Smooth muscle cell (in vitro differentiated cells): ENCODE results near the gene MGRN1. TPM values are rescaled to one million over a fixed set of nuclear protein-coding genes. Genes with fewer than 3 reads are reported as not detected.
"Not testable (repeated sequence)": the region's sequence is repeated elsewhere in the genome, so short reads cannot be mapped to it uniquely, and the experiment has no call there.

Experiments used
- DNase-seq: peaks from one replicate; lab custom pipeline; 2025; ENCODE audit not compliant: unreplicated experiment; lab: John Stamatoyannopoulos, UW
- H2AFZ ChIP-seq: fragments of 200-600 bp; sonication (generic); 2 replicates; pipeline ENCODE4 v1.6.0; 2016; ENCODE audit warnings: antibody characterized with exemption, low read depth, mild to moderate bottlenecking
- H3F3A ChIP-seq: fragments of 200-600 bp; sonication (generic); 2 replicates; pipeline ENCODE4 v1.6.0; 2017; ENCODE audit warnings: antibody characterized with exemption, low read depth
- H3K27ac ChIP-seq: fragments of 200-600 bp; sonication (generic); 2 replicates; pipeline ENCODE4 v1.5.1; 2016; ENCODE audit warnings: low read depth, mild to moderate bottlenecking
- H3K27me3 ChIP-seq: fragments of 200-600 bp; sonication (generic); 2 replicates; pipeline ENCODE4 v1.6.1; 2016; ENCODE audit warnings: low read depth, mild to moderate bottlenecking
- H3K36me3 ChIP-seq: fragments of 200-600 bp; sonication (generic); 2 replicates; pipeline ENCODE4 v1.5.1; 2016; ENCODE audit warnings: low read depth
- H3K4me1 ChIP-seq: fragments of 200-600 bp; sonication (generic); 2 replicates; pipeline ENCODE4 v1.5.1; 2016; ENCODE audit warnings: low read depth
- H3K4me2 ChIP-seq: fragments of 200-600 bp; sonication (generic); 2 replicates; pipeline ENCODE4 v1.6.0; 2016; ENCODE audit warnings: mild to moderate bottlenecking
- H3K4me3 ChIP-seq: fragments of 200-600 bp; sonication (generic); 2 replicates; pipeline ENCODE4 v1.5.1; 2016; ENCODE audit warnings: mild to moderate bottlenecking
- H3K79me2 ChIP-seq: fragments of 200-600 bp; sonication (generic); 2 replicates; pipeline ENCODE4 v1.6.0; 2016; ENCODE audit warnings: low read depth, mild to moderate bottlenecking
- H3K9ac ChIP-seq: fragments of 200-600 bp; sonication (generic); 2 replicates; pipeline ENCODE4 v1.6.0; 2016; ENCODE audit warnings: low read depth
- H3K9me3 ChIP-seq: fragments of 200-600 bp; sonication (generic); replicated peaks from 2 replicates; pipeline ENCODE4 v1.5.1; 2016; ENCODE audit warnings: low read depth
- H4K20me1 ChIP-seq: fragments of 200-600 bp; sonication (generic); 2 replicates; pipeline ENCODE4 v1.6.0; 2016; ENCODE audit warnings: low read depth
- CTCF ChIP-seq: fragments of 200-600 bp; sonication (generic); IDR thresholded peaks from 2 replicates; pipeline ENCODE4 v1.5.1; 2017; ENCODE audit warnings: borderline replicate concordance, mild to moderate bottlenecking, antibody characterized with exemption; ENCODE audit not compliant: insufficient read depth, poor library complexity, severe bottlenecking
- WGBS: methylation state at CpG from one replicate; pipeline ENCODE4 v1.1.7; 2016; ENCODE audit warnings: low lambda C conversion rate; 5-methylcytosine and 5-hydroxymethylcytosine counted together
- microRNA-seq: library from miRNA; unstranded; fragments of <30 nt; microRNA quantifications from one replicate; pipeline ENCODE4, GENCODE V29; 2016; ENCODE audit warnings: borderline number of aligned reads
- polyA plus RNA-seq: library from polyadenylated mRNA; unstranded; fragments of >200 nt; fragmentation: Nextera tagmentation; extraction: Ambion mirVana; gene quantifications from 2 replicates; pipeline ENCODE4 v1.2.1, GENCODE V29; 2016
- small RNA-seq: library from RNA; depleted of rRNA; stranded (forward); fragments of <200 nt; gene quantifications from one replicate; pipeline ENCODE3, GENCODE V24; 2014
- total RNA-seq: library from RNA; depleted of rRNA; stranded (reverse); fragments of >200 nt; gene quantifications from 2 replicates; pipeline ENCODE4 v1.2.3, GENCODE V29; 2014

Gene MGRN1
- total and polyA plus RNA-seq, 2 experiments from 2014 or later = 22.0 to 23.2 TPM

- Histone ChIP-seq H3F3A (peaks cover 3% of the 10 kb centered on the region), H3K27ac (peak overlapping the region; percentile 83), H3K4me3 (peak overlapping the region; percentile 79), H3K79me2 (peaks cover 8% of the 10 kb centered on the region), H3K4me1 (peaks cover 6% of the 10 kb centered on the region), H2AFZ (peak overlapping the region; percentile 42), H3K27me3 (no peaks in the 10 kb centered on the region), H3K9me3 (no peaks in the 10 kb centered on the region), H3K36me3 (no peaks in the 10 kb centered on the region), H3K9ac (peak overlapping the region; percentile 80), H3K4me2 (peak overlapping the region; percentile 87), H4K20me1 (no peaks in the 10 kb centered on the region)
- TF ChIP-seq CTCF = no peak
- DNase-seq = peak; percentile 69
- WGBS = 13% methylated on average over 34 of the region's 38 CpGs
Measured at GRCh38 chr16:4734730-4735535, 110.3 kb downstream of the MGRN1 start.

GRCh38 chr16:4736546-4736945 lies 111.9 kb downstream of the MGRN1 start:
- no peak overlapping the region for H3K9ac ChIP-seq
- H3K36me3 ChIP-seq = no peaks in the 10 kb centered on the region

GRCh38 chr16:4737545-4737944 lies 112.9 kb downstream of the MGRN1 start:
- H4K20me1 ChIP-seq = no peaks in the 10 kb centered on the region
- H2AFZ ChIP-seq = no peak overlapping the region
- no peaks in the 10 kb centered on the region for H3K27me3 ChIP-seq
- TF ChIP-seq CTCF = no peak
- H3F3A ChIP-seq = peaks cover 3% of the 10 kb centered on the region
- no peak overlapping the region for H3K4me3 ChIP-seq
- no peak overlapping the region for H3K27ac ChIP-seq
- 69% methylated on average over 15 of the region's 15 CpGs for WGBS
- no peaks in the 10 kb centered on the region for H3K9me3 ChIP-seq
- peaks cover 6% of the 10 kb centered on the region for H3K4me1 ChIP-seq
- H3K36me3 ChIP-seq = no peaks in the 10 kb centered on the region
- no peak overlapping the region for H3K9ac ChIP-seq
- no peak for DNase-seq
- H3K79me2 ChIP-seq = peaks cover 8% of the 10 kb centered on the region
- H3K4me2 ChIP-seq = no peak overlapping the region

More at GRCh38 chr16:4736546-4736945, 111.9 kb downstream of the MGRN1 start:
- no peak overlapping the region for H3K27ac ChIP-seq
- H3K9me3 ChIP-seq = no peaks in the 10 kb centered on the region
- TF ChIP-seq CTCF = no peak
- H4K20me1 ChIP-seq = no peaks in the 10 kb centered on the region
- H3K4me2 ChIP-seq = no peak overlapping the region
- H3F3A ChIP-seq = peaks cover 3% of the 10 kb centered on the region
- H3K79me2 ChIP-seq = peaks cover 8% of the 10 kb centered on the region
- DNase-seq = no peak
- H3K4me3 ChIP-seq = no peak overlapping the region
- H2AFZ ChIP-seq = no peak overlapping the region
- no peaks in the 10 kb centered on the region for H3K27me3 ChIP-seq
- H3K4me1 ChIP-seq = peaks cover 6% of the 10 kb centered on the region
- 95% methylated on average over 4 of the region's 4 CpGs for WGBS

- not testable (repeated sequence) for H3K27me3 ChIP-seq, H3K9me3 ChIP-seq, H2AFZ ChIP-seq, H3K27ac ChIP-seq, H3K4me1 ChIP-seq, H3K4me2 ChIP-seq, H3K9ac ChIP-seq, H3K79me2 ChIP-seq, H3F3A ChIP-seq, H4K20me1 ChIP-seq, DNase-seq, H3K36me3 ChIP-seq, H3K4me3 ChIP-seq
- 81% methylated on average over 5 of the region's 5 CpGs for WGBS
Measured at GRCh38 chr16:4738370-4738769, 113.7 kb downstream of the MGRN1 start.

Small RNA genes within 50 kb of the gene (microRNA-seq; reads per million reads assigned to microRNA genes)
- 2.3 reads per million for gene MIR6769A

Small RNA genes within 50 kb of the gene (small RNA-seq; reads per million reads assigned to genes)
- gene MIR6769A (not detected), gene RN7SL850P (not detected)

Other genes with a start within 250 kb of the MGRN1 start
- gene CORO7, start 208.2 kb upstream of the MGRN1 start, total RNA-seq = 6.7 and 14.4 TPM in 2 replicates
- 12.7 and 18.9 TPM in 2 replicates for gene CORO7, start 208.2 kb upstream of the MGRN1 start, polyA plus RNA-seq
- 40.0 and 42.6 TPM in 2 replicates for gene DNAJA3, start 199.0 kb upstream of the MGRN1 start, total RNA-seq
- 42.7 and 46.5 TPM in 2 replicates for gene DNAJA3, start 199.0 kb upstream of the MGRN1 start, polyA plus RNA-seq
- gene NMRAL1, start 150.2 kb upstream of the MGRN1 start, total RNA-seq = 27.1 and 35.6 TPM in 2 replicates
- gene NMRAL1, start 150.2 kb upstream of the MGRN1 start, polyA plus RNA-seq = 51.8 and 64.3 TPM in 2 replicates
- 26.7 and 35.3 TPM in 2 replicates for gene HMOX2, start 148.4 kb upstream of the MGRN1 start, total RNA-seq
- gene HMOX2, start 148.4 kb upstream of the MGRN1 start, polyA plus RNA-seq = 54.2 and 62.6 TPM in 2 replicates
- gene CDIP1, start 86.1 kb upstream of the MGRN1 start, total RNA-seq = 17.7 and 19.7 TPM in 2 replicates
- gene CDIP1, start 86.1 kb upstream of the MGRN1 start, polyA plus RNA-seq = 36.9 and 40.9 TPM in 2 replicates
- gene C16orf96, start 68.5 kb upstream of the MGRN1 start, total RNA-seq = 0.09 TPM in 1 of 2 replicates, not detected in the other
- gene C16orf96, start 68.5 kb upstream of the MGRN1 start, polyA plus RNA-seq = 0.32 TPM in 1 of 2 replicates, not detected in the other
- gene UBALD1, start 9.9 kb upstream of the MGRN1 start, total RNA-seq = 3.6 and 6.4 TPM in 2 replicates
- gene UBALD1, start 9.9 kb upstream of the MGRN1 start, polyA plus RNA-seq = 13.6 and 16.2 TPM in 2 replicates
- gene NUDT16L1, start 68.7 kb downstream of the MGRN1 start, total RNA-seq = 15.4 and 17.6 TPM in 2 replicates
- gene NUDT16L1, start 68.7 kb downstream of the MGRN1 start, polyA plus RNA-seq = 47.6 and 48.3 TPM in 2 replicates
- 6.3 and 15.6 TPM in 2 replicates for gene ANKS3, start 109.4 kb downstream of the MGRN1 start, total RNA-seq
- 15.3 and 22.5 TPM in 2 replicates for gene ANKS3, start 109.4 kb downstream of the MGRN1 start, polyA plus RNA-seq
- 0.22 TPM in 1 of 2 replicates, not detected in the other for gene DNAAF8, start 109.7 kb downstream of the MGRN1 start, total RNA-seq
- 1.1 and 2.9 TPM in 2 replicates for gene DNAAF8, start 109.7 kb downstream of the MGRN1 start, polyA plus RNA-seq
- 4.1 and 5.3 TPM in 2 replicates for gene ZNF500, start 142.3 kb downstream of the MGRN1 start, total RNA-seq
- gene ZNF500, start 142.3 kb downstream of the MGRN1 start, polyA plus RNA-seq = 7.1 and 10.1 TPM in 2 replicates
- gene SEPTIN12, start 163.5 kb downstream of the MGRN1 start, total RNA-seq = not detected in 2 replicates
- 0.52 TPM in 1 of 2 replicates, not detected in the other for gene SEPTIN12, start 163.5 kb downstream of the MGRN1 start, polyA plus RNA-seq
- not detected in 2 replicates for gene SMIM22, start 170.5 kb downstream of the MGRN1 start, total RNA-seq
- 0.29 TPM in 1 of 2 replicates, not detected in the other for gene SMIM22, start 170.5 kb downstream of the MGRN1 start, polyA plus RNA-seq
- 21.6 and 32.1 TPM in 2 replicates for gene ROGDI, start 177.8 kb downstream of the MGRN1 start, total RNA-seq
- 45.6 and 48.7 TPM in 2 replicates for gene ROGDI, start 177.8 kb downstream of the MGRN1 start, polyA plus RNA-seq
- gene GLYR1, start 222.5 kb downstream of the MGRN1 start, total RNA-seq = 26.4 and 27.8 TPM in 2 replicates
- 28.9 and 35.1 TPM in 2 replicates for gene GLYR1, start 222.5 kb downstream of the MGRN1 start, polyA plus RNA-seq
- gene UBN1, start 222.7 kb downstream of the MGRN1 start, total RNA-seq = 18.8 and 29.7 TPM in 2 replicates
- gene UBN1, start 222.7 kb downstream of the MGRN1 start, polyA plus RNA-seq = 16.2 and 23.4 TPM in 2 replicates